Hematopoietic multipotent progenitor cell treated with erythropoietin and hydrocortisone succinate and interleukin-3 and kit ligand, for 4 days (in vitro differentiated cells): ENCODE data around the gene MAB21L3.

Experiments
- DNase-seq: peaks from one replicate; pipeline ENCODE4 v3.0.0-alpha.2; 2015

MAB21L3 gene

DNA sequence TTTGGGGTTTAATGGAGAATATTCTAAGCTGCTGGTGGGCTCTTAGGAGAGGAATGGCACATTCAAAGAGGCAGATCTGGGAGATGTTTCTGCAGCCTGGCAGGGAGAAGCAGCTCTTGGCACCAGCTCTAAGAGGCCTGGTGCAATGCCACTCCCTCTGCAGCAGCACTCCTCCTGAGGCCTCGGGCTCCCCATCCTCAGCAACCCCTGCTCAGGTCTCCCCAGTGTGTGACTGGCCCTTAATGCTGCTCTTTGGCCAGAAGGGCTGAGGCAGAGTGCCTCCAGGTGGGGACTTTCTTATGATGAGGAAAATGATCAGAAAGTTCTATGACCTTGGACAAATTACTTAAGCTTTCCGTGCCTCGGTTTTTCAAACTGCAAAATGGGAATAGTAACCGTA, 55.5 kb downstream of the MAB21L3 start:
- DNase-seq: no peak

DNA sequence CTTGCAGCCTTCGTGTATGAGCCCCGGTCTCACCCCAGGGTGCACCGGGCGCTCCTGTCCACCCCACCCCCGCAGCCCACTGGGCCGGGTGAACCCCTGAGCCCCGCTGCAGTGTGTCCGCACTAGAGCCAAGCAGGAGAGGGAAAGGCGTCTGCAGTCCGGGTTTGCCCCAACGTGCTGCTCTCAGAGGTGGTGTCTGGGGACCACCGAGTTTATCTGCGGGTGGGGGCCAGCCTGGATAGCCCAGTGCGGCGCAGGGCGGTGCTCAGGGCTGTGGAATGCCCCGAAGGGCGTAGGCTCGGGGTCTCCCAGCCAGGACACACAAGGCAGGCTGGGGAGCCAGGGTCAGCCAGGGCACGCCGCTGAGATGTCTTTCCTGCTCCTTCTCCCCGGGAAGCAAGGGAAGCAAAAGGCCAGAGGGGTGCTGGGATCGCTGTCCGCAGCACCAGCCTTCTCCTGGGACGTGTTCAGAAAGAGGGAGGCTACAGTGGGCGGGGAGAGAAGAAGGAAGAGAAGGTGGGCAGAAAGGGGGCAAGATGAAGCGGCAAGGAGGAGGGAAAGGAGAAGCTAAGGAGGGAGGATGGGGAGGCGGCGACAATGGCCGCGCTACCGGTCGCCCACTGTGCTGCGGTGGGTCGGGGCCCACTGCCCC, 56.6 kb downstream of the MAB21L3 start:
- DNase-seq: peak; percentile 38

GRCh38 chr1:116168277-116169032, 57.3 kb downstream of the MAB21L3 start:
- peak; percentile 90 for DNase-seq

DNA sequence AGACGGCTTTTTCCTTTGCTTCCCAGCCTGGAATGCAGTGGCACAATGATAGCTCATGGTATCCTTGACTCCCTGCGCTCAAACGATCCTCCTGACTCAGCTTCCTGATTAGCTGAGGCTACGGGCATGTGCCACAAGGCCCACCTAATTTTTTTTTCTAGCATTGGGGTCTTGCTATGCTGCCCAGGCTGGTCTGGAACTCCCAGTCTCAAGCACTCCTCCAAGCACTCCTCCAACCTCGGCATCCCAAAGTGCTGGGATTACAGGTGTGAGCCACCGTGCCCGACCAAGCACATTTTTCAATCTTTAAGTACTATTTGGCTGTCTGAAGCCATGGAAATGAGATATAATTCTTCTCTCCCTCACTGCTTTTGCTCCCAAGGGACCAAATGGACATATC, 58.7 kb downstream of the MAB21L3 start:
- no peak for DNase-seq

DNA sequence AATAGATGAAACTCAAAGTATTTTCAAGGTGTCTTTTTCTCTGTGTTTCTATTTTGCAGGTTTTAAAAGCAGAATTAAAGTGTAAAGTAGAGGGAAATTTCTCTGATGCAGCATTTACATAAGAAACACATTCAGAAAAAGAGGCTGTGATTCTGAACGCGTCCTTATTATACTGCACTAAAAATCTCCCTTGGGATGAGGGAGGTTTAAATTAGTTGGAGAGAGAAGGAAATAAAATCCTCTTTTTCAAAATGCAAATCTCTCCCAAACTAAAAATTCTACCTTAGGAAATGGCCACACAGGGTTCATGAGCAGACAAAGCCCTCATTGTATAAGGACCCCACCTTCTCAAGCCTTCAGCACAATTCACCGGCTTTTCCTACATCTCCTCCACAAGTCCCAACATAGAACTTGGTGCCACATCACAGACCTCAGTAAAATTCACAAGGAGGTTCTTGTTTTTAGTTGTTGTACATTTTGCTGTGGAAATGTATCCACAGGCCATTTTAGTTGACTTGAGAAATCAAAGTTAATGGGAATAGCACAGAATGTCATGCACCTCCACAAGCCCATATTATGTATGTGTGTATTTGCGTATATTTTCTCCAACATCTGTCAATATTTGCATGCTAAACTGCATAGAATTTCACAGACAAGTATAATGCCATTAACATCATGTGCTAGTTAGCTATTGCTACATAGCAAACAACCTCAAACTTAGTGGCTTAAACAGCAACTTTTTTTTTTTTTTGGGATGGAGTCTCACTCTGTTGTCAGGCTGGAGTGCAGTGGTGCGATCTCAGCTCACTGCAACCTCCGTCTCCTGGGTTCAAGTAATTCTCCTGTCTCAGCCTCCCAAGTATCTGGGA, 59.8 kb downstream of the MAB21L3 start:
- DNase-seq: no peak

- no peak for DNase-seq
Observed at GRCh38 chr1:116172666-116173065, 61.5 kb downstream of the MAB21L3 start.

DNA sequence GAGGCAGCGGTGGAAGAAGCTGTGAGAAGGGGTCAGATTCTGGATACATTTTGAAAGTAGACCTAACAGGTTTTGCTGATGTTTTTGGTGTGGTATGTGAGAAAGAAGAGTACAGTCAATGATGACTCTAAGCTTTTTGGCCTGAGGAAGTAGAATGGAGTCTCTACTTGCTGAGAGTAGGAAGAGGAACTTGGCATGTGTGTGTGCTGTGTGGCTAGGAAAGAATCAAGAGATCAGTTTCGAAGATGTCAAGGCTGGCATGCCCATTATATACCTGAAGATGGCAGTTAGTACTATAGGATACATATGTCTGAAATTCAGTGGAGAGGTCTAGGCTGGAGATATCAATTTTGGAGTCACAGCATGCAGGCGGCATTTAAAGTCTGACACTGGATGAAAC, 64.4 kb downstream of the MAB21L3 start:
- DNase-seq: peak; percentile 37

GRCh38 chr1:116176306-116176789, 65.1 kb downstream of the MAB21L3 start:
- DNase-seq: no peak

DNA sequence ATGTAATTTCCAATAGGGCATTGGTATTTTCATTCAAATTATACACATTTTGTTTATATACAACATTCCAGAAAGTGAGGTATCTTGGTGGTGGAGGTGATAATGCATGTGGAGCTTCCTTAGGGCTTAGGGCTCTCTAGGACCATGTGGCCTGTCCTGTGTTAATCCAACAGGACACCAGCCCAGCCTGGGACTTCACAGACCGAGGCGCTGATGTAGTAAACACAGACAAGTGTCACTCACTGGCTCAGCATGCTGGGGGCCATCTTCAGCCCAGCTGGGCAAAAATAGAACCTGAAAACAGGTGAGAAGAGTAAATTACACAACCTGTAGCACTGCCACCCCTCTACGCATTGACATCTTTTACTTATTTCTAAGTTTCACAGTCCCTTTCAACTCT, 66.7 kb downstream of the MAB21L3 start:
- no peak for DNase-seq

- DNase-seq: no peak
Observed at GRCh38 chr1:116178837-116179236, 67.6 kb downstream of the MAB21L3 start.

DNA sequence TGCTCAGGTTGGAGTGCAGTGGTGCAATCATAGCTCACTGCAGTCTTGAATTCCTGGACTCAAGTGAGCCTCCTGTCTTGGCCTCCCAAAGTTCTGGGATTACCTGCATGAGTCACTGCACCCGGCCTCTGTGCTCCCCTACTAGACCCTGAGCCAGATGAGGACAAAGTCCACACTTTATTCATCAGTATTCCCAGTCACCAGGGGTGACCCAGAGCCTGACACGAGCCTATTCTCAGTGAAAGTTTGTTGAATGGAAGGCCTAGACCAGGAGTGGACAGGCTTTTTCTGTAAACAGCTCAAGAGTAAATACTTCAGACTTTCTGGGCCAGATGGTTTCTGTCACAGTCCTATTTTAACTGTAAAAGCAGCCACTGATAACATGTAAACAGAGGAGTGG, 68.2 kb downstream of the MAB21L3 start:
- DNase-seq: no peak

- no peak for DNase-seq
Observed at GRCh38 chr1:116179964-116180363, 68.8 kb downstream of the MAB21L3 start.

- no peak for DNase-seq
Observed at GRCh38 chr1:116182019-116182714, 71.0 kb downstream of the MAB21L3 start.
